Measurements from ENCODE around the gene TPSG1.
"Not testable (repeated sequence)": the region's sequence is repeated elsewhere in the genome, so short reads cannot be mapped to it uniquely, and the experiment has no call there.

Gene TPSG1

GRCh38 chr16:1240436-1240835, 15.4 kb upstream of the TPSG1 start, which contains the start of gene TPSAB1:
TSS of gene TPSAB1 (plus strand) at chr16:1240705. CDS start at chr16:1240939, 234 bp downstream.
- H3K36me3 ChIP-seq (ENCODE audit: insufficient read depth, low read length); H3K27me3 ChIP-seq (ENCODE audit: control insufficient read depth, insufficient read depth, low read length); H3K9ac ChIP-seq (ENCODE audit: low read depth, low read length); H3K4me1 ChIP-seq (ENCODE audit: control insufficient read depth, insufficient read depth, low read length); H3K4me3 ChIP-seq (ENCODE audit: low read length); H3K9me3 ChIP-seq (replicated peaks; ENCODE audit: low read length); H3K4me2 ChIP-seq (ENCODE audit: low read length): not testable (repeated sequence)

GRCh38 chr16:1239575-1239974, 14.5 kb upstream of the TPSG1 start:
- H3K4me3 ChIP-seq (ENCODE audit: low read length); H3K4me2 ChIP-seq (ENCODE audit: low read length); H3K36me3 ChIP-seq (ENCODE audit: insufficient read depth, low read length); H3K9me3 ChIP-seq (replicated peaks; ENCODE audit: low read length); H3K27me3 ChIP-seq (ENCODE audit: control insufficient read depth, insufficient read depth, low read length); H3K4me1 ChIP-seq (ENCODE audit: control insufficient read depth, insufficient read depth, low read length); H3K9ac ChIP-seq (ENCODE audit: low read depth, low read length): not testable (repeated sequence)

- not testable (repeated sequence) for H3K9me3 ChIP-seq (replicated peaks; ENCODE audit: low read length); H3K4me3 ChIP-seq (ENCODE audit: low read length); H3K36me3 ChIP-seq (ENCODE audit: insufficient read depth, low read length); H3K4me1 ChIP-seq (ENCODE audit: control insufficient read depth, insufficient read depth, low read length); H3K9ac ChIP-seq (ENCODE audit: low read depth, low read length); H3K4me2 ChIP-seq (ENCODE audit: low read length); H3K27me3 ChIP-seq (ENCODE audit: control insufficient read depth, insufficient read depth, low read length)
Observed at GRCh38 chr16:1238909-1239308, 13.8 kb upstream of the TPSG1 start.

GRCh38 chr16:1237990-1238389, 12.9 kb upstream of the TPSG1 start:
- no peaks in the 10 kb centered on the region for H3K4me1 ChIP-seq (ENCODE audit: control insufficient read depth, insufficient read depth, low read length)
- H3K27me3 ChIP-seq (ENCODE audit: control insufficient read depth, insufficient read depth, low read length), result no peaks in the 10 kb centered on the region
- no peaks in the 10 kb centered on the region for H3K9me3 ChIP-seq (replicated peaks; ENCODE audit: low read length)
- no peak overlapping the region for H3K9ac ChIP-seq (ENCODE audit: low read depth, low read length)
- H3K4me3 ChIP-seq (ENCODE audit: low read length), result no peak overlapping the region
- H3K36me3 ChIP-seq (ENCODE audit: insufficient read depth, low read length), result no peaks in the 10 kb centered on the region
- no peak overlapping the region for H3K4me2 ChIP-seq (ENCODE audit: low read length)

- not testable (repeated sequence) for H3K36me3 ChIP-seq (ENCODE audit: insufficient read depth, low read length); H3K4me3 ChIP-seq (ENCODE audit: low read length); H3K4me1 ChIP-seq (ENCODE audit: control insufficient read depth, insufficient read depth, low read length); H3K9me3 ChIP-seq (replicated peaks; ENCODE audit: low read length); H3K9ac ChIP-seq (ENCODE audit: low read depth, low read length); H3K27me3 ChIP-seq (ENCODE audit: control insufficient read depth, insufficient read depth, low read length); H3K4me2 ChIP-seq (ENCODE audit: low read length)
Observed at GRCh38 chr16:1236659-1237058, 11.6 kb upstream of the TPSG1 start.

- H3K9ac ChIP-seq (ENCODE audit: low read depth, low read length); H3K4me2 ChIP-seq (ENCODE audit: low read length); H3K9me3 ChIP-seq (replicated peaks; ENCODE audit: low read length); H3K36me3 ChIP-seq (ENCODE audit: insufficient read depth, low read length); H3K4me3 ChIP-seq (ENCODE audit: low read length); H3K4me1 ChIP-seq (ENCODE audit: control insufficient read depth, insufficient read depth, low read length); H3K27me3 ChIP-seq (ENCODE audit: control insufficient read depth, insufficient read depth, low read length): not testable (repeated sequence)
Observed at GRCh38 chr16:1232049-1232748, 7.1 kb upstream of the TPSG1 start.

GRCh38 chr16:1231301-1231700, 6.2 kb upstream of the TPSG1 start:
- not testable (repeated sequence) for H3K9me3 ChIP-seq (replicated peaks; ENCODE audit: low read length); H3K4me3 ChIP-seq (ENCODE audit: low read length); H3K27me3 ChIP-seq (ENCODE audit: control insufficient read depth, insufficient read depth, low read length); H3K4me2 ChIP-seq (ENCODE audit: low read length); H3K36me3 ChIP-seq (ENCODE audit: insufficient read depth, low read length); H3K9ac ChIP-seq (ENCODE audit: low read depth, low read length); H3K4me1 ChIP-seq (ENCODE audit: control insufficient read depth, insufficient read depth, low read length)

- not testable (repeated sequence) for H3K4me2 ChIP-seq (ENCODE audit: low read length); H3K4me3 ChIP-seq (ENCODE audit: low read length); H3K4me1 ChIP-seq (ENCODE audit: control insufficient read depth, insufficient read depth, low read length); H3K9me3 ChIP-seq (replicated peaks; ENCODE audit: low read length); H3K27me3 ChIP-seq (ENCODE audit: control insufficient read depth, insufficient read depth, low read length); H3K9ac ChIP-seq (ENCODE audit: low read depth, low read length); H3K36me3 ChIP-seq (ENCODE audit: insufficient read depth, low read length)
Observed at GRCh38 chr16:1230471-1231212, 5.6 kb upstream of the TPSG1 start.

- H3K9ac ChIP-seq (ENCODE audit: low read depth, low read length), result not testable (repeated sequence)
Observed at GRCh38 chr16:1230084-1230470, 5.0 kb upstream of the TPSG1 start, which contains the start of gene TPSB2. TSS of gene TPSB2 (minus strand) at chr16:1230184. CDS start at chr16:1229951, 233 bp downstream.

GRCh38 chr16:1229476-1229875, 4.4 kb upstream of the TPSG1 start:
- not testable (repeated sequence) for H3K27me3 ChIP-seq (ENCODE audit: control insufficient read depth, insufficient read depth, low read length); H3K4me1 ChIP-seq (ENCODE audit: control insufficient read depth, insufficient read depth, low read length); H3K4me2 ChIP-seq (ENCODE audit: low read length); H3K9me3 ChIP-seq (replicated peaks; ENCODE audit: low read length); H3K36me3 ChIP-seq (ENCODE audit: insufficient read depth, low read length); H3K9ac ChIP-seq (ENCODE audit: low read depth, low read length); H3K4me3 ChIP-seq (ENCODE audit: low read length)

More at GRCh38 chr16:1230084-1230470, 5.0 kb upstream of the TPSG1 start, which contains the start of gene TPSB2:
- not testable (repeated sequence) for H3K4me1 ChIP-seq (ENCODE audit: control insufficient read depth, insufficient read depth, low read length); H3K27me3 ChIP-seq (ENCODE audit: control insufficient read depth, insufficient read depth, low read length); H3K4me3 ChIP-seq (ENCODE audit: low read length); H3K9me3 ChIP-seq (replicated peaks; ENCODE audit: low read length); H3K36me3 ChIP-seq (ENCODE audit: insufficient read depth, low read length); H3K4me2 ChIP-seq (ENCODE audit: low read length)

- H3K9me3 ChIP-seq (replicated peaks; ENCODE audit: low read length); H3K4me3 ChIP-seq (ENCODE audit: low read length); H3K36me3 ChIP-seq (ENCODE audit: insufficient read depth, low read length); H3K4me1 ChIP-seq (ENCODE audit: control insufficient read depth, insufficient read depth, low read length); H3K27me3 ChIP-seq (ENCODE audit: control insufficient read depth, insufficient read depth, low read length); H3K4me2 ChIP-seq (ENCODE audit: low read length); H3K9ac ChIP-seq (ENCODE audit: low read depth, low read length): not testable (repeated sequence)
Observed at GRCh38 chr16:1228227-1228626, 3.2 kb upstream of the TPSG1 start.

- not testable (repeated sequence) for H3K9ac ChIP-seq (ENCODE audit: low read depth, low read length); H3K27me3 ChIP-seq (ENCODE audit: control insufficient read depth, insufficient read depth, low read length); H3K4me1 ChIP-seq (ENCODE audit: control insufficient read depth, insufficient read depth, low read length); H3K9me3 ChIP-seq (replicated peaks; ENCODE audit: low read length); H3K36me3 ChIP-seq (ENCODE audit: insufficient read depth, low read length); H3K4me3 ChIP-seq (ENCODE audit: low read length); H3K4me2 ChIP-seq (ENCODE audit: low read length)
Observed at GRCh38 chr16:1226692-1227091, 1.6 kb upstream of the TPSG1 start.

Data from skeletal muscle satellite cell (primary cell).